ENCODE measurements around the gene OR6A2.

OR6A2 gene

DNA sequence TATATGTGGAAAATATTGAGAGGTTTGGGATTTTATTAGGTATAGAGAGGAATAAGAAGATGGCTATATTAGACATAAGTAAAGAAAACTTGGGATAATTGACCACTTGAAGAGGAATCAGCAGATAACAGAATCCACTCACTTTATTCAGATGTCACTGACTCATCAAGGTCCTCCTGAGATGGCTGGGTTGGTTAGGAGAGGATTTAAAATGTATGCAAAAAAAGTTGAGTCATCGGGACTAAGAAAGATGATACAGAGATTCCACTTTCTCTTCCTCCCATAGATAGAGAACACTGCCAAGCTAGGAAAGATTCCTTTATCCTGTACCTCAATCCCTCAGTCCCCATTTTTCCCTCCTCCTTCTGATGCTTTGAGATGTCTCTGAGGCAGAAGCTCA is at the start of gene OR6A2:
Gene OR6A2, minus strand, starts transcription at position 288 of the 400 bp plus-strand sequence. CDS start 3,981 bp downstream, outside the sequence.
- no peak within 1 kb of the TSS for H3K4me3 ChIP-seq (ENCODE audit: control insufficient read depth, low read depth, low read length)
- TF ChIP-seq, protein P1, sequence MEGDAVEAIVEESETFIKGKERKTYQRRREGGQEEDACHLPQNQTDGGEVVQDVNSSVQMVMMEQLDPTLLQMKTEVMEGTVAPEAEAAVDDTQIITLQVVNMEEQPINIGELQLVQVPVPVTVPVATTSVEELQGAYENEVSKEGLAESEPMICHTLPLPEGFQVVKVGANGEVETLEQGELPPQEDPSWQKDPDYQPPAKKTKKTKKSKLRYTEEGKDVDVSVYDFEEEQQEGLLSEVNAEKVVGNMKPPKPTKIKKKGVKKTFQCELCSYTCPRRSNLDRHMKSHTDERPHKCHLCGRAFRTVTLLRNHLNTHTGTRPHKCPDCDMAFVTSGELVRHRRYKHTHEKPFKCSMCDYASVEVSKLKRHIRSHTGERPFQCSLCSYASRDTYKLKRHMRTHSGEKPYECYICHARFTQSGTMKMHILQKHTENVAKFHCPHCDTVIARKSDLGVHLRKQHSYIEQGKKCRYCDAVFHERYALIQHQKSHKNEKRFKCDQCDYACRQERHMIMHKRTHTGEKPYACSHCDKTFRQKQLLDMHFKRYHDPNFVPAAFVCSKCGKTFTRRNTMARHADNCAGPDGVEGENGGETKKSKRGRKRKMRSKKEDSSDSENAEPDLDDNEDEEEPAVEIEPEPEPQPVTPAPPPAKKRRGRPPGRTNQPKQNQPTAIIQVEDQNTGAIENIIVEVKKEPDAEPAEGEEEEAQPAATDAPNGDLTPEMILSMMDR (conservative IDR thresholded peaks at IDR 0.05; ENCODE audit: control insufficient read depth, insufficient read depth, low read depth, low read length) = no peak
- peak; percentile 67 for DNase-seq (ENCODE audit: low read depth)

DNA sequence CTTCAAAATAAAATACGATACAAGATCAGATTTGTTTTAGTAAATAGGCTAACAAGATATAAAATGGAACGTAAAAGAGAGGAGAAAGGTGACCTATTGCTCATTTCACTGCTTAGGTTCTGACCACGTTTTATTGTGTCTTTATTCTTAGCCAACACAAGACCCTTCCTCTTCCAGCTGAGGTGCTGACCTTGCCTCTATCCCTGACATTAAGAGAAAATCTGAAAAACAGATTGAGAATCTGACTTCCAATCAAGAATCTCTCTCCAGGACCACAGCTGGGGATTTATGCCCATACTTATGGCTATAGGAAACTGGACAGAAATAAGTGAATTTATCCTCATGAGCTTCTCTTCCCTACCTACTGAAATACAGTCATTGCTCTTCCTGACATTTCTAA is 45.9 kb upstream of the OR6A2 start, which contains the start of gene OR10A5:
Gene OR10A5, plus strand, starts transcription at position 301 of the 400 bp plus-strand sequence. Its CDS starts 0 bp downstream, at position 301.
- no peak for DNase-seq (ENCODE audit: low read depth)
- no peak within 1 kb of the TSS for H3K4me3 ChIP-seq (ENCODE audit: control insufficient read depth, low read depth, low read length)
- TF ChIP-seq, protein P1 (conservative IDR thresholded peaks at IDR 0.05; ENCODE audit: control insufficient read depth, insufficient read depth, low read depth, low read length) = no peak

DNA sequence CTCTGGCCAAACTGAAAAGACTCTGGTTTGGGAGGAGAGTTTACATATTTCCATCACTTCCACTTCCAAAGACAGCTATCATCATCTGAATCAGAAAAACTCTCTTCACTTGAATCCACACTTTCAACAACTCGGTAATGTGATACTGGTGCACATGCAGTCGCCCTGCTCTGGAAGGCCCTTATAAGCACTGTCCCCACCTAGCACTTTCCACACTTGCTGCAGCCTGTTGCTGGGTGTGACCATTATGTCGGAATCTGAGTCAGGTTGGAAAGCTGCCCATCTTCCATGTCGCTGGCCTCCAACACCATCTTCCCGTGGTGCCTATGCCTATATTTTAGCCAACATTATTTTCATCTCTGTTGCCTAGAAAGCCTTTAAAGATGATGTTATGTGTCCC is 44.9 kb upstream of the OR6A2 start:
- H3K4me3 ChIP-seq (ENCODE audit: control insufficient read depth, low read depth, low read length) = no peak overlapping the region
- TF ChIP-seq, protein P1 (conservative IDR thresholded peaks at IDR 0.05; ENCODE audit: control insufficient read depth, insufficient read depth, low read depth, low read length) = no peak
- DNase-seq (ENCODE audit: low read depth) = no peak

DNA sequence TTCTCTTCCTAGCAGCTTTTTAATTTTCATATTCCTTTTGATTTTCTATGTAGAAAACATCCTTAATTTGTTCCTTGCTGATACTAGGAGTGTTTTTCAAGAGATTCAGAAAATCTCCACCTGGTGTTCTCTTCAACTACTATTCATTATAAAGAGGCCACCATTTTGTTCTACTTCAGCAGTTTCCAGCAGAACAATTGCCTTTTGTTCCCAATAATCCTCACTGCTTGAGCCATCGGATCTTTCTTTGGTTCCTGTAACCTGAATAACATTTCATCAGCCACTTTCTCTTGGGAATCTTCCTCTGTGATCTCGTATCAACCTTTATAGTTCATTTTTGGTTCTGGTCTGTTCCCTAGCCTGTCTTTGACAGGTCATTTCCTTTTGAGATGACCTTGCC is 44.2 kb upstream of the OR6A2 start:
- DNase-seq (ENCODE audit: low read depth) = no peak
- TF ChIP-seq, protein P1 (conservative IDR thresholded peaks at IDR 0.05; ENCODE audit: control insufficient read depth, insufficient read depth, low read depth, low read length) = no peak
- no peak overlapping the region for H3K4me3 ChIP-seq (ENCODE audit: control insufficient read depth, low read depth, low read length)

DNA sequence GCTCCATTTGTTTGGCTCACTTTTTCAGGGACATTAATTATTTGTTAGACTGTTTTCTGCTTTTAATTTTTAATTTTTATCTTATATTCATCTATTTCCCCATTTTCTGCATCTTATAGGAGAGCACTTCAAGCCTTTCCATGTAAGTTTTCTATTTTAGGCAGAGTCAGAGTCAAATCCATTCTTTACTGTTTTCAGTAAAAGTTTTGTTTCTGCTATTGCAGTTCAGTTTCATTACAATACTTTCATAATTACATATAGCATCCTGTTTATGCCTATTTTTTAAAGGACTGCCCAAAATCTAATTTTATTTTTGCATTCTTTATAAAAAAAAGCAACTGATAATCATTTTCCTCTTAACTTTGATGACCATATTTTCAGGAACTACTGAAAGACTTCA is 42.2 kb upstream of the OR6A2 start:
- no peak overlapping the region for H3K4me3 ChIP-seq (ENCODE audit: control insufficient read depth, low read depth, low read length)
- DNase-seq (ENCODE audit: low read depth) = no peak
- TF ChIP-seq, protein P1 (conservative IDR thresholded peaks at IDR 0.05; ENCODE audit: control insufficient read depth, insufficient read depth, low read depth, low read length) = no peak

DNA sequence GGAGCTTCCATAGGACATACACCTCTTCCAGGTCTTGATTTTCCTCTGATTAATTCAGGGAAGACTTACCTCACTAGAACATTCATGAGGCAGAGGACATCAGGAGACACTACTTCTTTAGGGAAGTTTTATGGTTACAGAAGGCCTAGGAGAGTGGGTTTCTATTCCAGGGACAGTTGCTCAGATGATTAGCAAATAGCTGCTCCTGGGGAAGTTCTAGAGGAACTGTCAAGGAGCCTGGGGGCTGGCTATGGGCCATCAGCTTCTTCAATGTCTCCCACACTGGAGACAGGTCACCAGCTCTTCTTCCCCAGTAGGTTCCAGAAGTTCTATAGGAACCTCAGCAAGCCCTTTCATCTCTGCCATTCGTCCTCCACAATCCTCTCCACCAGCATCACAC is 34.5 kb upstream of the OR6A2 start:
- TF ChIP-seq, protein P1 (conservative IDR thresholded peaks at IDR 0.05; ENCODE audit: control insufficient read depth, insufficient read depth, low read depth, low read length) = no peak
- no peak for DNase-seq (ENCODE audit: low read depth)
- H3K4me3 ChIP-seq (ENCODE audit: control insufficient read depth, low read depth, low read length) = no peak overlapping the region

DNA sequence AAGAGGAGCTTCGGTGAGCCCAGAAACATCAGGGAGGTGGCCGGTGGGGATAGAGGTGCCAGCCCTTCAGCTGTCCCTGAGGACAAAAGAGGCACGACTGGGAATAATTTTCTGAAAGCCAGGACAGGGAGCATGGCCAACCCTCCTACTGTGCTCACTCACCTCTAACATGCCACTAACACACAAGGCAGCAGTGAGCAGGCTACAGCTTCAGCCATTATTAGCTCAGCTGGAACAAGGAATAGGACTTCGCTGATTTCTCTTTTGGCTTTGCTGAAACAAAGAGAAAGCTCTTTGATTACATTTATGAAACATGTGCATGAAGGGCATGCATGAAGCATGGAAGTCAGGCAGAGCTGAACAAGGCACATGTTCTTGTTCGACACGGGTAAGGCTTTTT is 33.9 kb upstream of the OR6A2 start:
- no peak overlapping the region for H3K4me3 ChIP-seq (ENCODE audit: control insufficient read depth, low read depth, low read length)
- no peak for DNase-seq (ENCODE audit: low read depth)
- TF ChIP-seq, protein P1 (conservative IDR thresholded peaks at IDR 0.05; ENCODE audit: control insufficient read depth, insufficient read depth, low read depth, low read length) = no peak

All from fibroblast of mammary gland (primary cell).